LNCAP (cell line): ENCODE results near the gene ABCA1.

Source experiments
- TF ChIP-seq, protein P1 (sequence below): fragments of 450-650 bp; IDR thresholded peaks from 2 replicates; pipeline ENCODE4 v1.5.1; 2017; ENCODE audit warnings: mild to moderate bottlenecking

Gene ABCA1

DNA sequence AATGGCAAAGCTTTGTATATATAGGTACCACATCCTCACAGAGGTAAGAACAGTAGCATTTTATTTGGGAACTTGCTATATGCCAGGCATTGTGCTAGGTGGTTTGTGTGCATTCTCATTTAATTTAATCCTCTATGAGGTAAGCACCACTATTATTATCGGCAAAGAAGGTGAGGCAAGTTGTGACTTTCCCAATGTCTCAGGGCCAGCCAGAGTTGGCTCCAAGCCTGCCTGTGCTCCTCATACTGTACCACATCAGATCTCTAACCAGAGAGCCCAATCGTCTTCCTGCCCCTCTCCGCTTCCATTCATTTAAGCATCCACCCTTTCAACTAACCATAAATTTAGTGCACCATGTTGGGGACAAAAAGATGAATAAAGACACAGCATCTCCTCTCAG, 108.9 kb downstream of the ABCA1 start:
- TF ChIP-seq, protein P1, sequence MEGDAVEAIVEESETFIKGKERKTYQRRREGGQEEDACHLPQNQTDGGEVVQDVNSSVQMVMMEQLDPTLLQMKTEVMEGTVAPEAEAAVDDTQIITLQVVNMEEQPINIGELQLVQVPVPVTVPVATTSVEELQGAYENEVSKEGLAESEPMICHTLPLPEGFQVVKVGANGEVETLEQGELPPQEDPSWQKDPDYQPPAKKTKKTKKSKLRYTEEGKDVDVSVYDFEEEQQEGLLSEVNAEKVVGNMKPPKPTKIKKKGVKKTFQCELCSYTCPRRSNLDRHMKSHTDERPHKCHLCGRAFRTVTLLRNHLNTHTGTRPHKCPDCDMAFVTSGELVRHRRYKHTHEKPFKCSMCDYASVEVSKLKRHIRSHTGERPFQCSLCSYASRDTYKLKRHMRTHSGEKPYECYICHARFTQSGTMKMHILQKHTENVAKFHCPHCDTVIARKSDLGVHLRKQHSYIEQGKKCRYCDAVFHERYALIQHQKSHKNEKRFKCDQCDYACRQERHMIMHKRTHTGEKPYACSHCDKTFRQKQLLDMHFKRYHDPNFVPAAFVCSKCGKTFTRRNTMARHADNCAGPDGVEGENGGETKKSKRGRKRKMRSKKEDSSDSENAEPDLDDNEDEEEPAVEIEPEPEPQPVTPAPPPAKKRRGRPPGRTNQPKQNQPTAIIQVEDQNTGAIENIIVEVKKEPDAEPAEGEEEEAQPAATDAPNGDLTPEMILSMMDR, result no peak

DNA sequence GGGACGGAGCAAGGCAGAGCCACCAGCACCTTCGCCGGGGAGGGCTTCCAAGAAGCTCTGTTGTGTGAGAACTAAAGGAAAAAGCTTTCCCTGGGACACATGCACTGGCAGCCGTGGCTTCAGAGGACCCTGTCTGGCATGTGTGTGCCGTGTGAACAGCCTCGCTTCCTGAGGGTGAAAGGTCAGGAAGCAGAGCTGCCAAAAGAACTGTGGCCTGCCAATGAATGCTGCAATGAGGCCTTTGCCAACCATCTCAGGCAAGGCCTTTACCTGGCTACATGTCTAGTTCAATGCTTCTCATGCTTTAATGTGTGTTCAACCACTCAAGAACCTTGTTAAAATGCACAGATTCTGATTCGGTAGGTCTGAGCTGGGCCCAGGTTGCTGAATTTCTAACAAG, 110.5 kb downstream of the ABCA1 start:
- TF ChIP-seq, protein P1, result no peak

DNA sequence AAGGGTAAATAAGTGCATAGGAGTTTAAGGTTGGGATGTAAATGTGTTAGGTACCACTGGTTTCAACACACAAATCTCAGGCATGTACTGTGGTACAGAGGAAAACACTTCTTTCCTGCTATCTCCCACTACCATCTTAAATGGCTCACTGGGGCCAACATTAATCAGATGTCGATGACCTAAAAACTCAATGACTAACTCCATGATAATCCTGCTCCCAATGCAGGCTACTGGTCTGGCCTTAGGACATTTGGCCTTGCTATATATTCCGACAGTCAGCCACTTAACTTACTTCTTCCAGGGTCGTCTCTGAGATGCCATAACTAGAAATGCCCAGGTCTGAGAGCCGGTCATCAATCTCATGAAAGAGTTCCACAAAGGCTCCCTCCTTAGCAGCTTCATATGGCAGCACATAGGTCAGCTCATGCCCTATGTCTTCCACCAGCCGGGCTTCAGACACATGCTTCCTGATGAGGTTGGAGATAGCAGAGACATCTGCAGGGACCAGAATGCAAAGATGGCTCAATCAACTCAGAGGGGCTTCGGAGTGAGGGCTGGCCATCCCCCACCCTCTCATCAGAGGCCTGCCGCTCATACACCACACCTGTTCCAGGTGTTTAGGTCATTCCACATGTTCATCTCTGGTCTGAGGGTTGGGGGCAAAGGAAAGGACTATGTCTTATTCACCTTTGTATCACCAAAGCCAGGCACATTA, 111.9 kb downstream of the ABCA1 start:
- TF ChIP-seq, protein P1, result no peak

DNA sequence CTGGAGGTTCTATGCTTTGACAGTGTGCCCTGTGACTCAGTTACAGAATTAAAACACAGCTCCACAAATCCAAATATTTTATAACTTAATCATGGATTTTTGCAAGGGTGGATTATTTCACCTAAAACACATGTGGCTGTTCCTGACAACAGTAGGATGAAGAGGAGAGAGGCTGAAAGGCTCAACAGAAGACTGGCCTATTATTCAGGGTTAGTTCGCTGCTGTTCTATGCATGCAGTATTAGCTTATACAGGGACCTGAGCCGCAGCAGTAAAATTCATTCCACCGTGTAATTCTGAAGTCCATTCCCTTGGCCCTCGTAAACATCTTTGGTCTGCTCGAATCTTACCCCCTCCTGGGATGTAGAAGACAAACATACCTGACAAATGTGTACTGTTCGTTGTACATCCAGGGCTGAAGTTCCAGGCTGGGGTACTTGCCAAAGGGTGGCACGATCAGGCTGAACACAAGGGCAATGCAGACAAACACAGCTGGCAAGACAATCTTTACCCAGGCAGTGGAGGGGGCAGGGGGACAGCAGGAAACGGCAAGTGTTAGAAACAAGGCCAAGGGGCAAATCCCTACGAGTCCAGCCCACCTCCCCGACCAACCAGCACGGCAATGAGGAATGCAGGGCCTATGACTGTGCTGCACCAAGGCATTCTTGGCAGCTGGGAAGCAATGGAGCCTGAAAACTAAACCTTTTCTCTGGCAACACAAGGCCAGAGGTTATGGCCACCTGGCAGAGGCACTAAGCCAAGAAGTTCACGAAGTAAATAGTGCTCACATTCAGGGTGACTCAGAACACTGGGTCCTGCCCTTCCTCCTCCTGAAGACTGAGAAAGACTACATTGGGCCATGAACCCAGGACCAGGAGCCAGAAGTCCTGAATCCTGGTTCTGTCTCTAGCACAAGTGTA, 117.3 kb downstream of the ABCA1 start:
- TF ChIP-seq, protein P1, result no peak

DNA sequence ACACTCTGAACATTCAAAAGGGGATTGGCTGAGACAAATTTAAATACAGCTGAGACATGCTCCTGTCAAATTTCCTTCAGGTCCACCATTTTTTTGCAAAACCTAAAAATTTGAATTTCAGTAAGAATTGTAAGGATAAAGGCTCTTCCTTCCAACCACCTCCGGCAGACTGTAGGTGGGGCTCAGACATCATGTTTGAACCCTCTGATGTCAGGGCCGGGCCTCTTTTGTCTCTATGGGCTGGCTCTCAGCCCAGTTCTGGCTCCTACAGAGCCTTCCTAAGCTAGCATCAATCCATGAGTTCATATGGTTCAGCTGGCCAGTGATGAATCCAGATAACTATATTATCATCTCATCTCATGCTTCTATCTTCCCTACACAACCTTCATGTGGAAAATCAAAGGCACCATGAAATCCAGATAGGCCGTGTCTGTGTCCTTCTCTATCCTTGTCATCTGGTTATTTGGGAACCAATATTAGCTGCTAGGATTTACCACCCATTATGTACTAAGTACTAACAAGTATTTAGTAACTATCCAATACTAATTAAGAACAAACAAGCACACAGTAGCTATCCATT, 119.8 kb downstream of the ABCA1 start:
- TF ChIP-seq, protein P1, result peak; percentile 22; the same call in 1 of the 2 replicates

DNA sequence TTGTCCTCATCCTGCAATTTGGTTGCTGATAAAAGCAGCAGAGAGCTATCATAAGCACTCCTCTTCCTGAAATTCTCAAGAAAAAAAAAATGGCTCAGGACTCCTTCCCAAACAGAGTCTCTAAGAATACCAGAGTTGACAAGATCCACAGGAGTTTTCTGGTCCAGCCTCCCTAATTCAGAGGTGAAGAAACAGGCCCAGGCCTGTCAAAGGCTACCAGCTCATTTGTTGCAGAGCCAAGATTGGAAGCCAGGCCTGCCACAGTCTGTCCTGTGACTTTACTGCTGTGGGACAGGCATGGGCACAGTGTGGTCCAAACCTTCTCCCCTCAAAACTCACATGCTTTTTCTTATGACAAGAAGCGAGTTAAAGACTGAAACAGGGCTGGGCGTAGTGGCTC, 122.5 kb downstream of the ABCA1 start:
- TF ChIP-seq, protein P1, result no peak

DNA sequence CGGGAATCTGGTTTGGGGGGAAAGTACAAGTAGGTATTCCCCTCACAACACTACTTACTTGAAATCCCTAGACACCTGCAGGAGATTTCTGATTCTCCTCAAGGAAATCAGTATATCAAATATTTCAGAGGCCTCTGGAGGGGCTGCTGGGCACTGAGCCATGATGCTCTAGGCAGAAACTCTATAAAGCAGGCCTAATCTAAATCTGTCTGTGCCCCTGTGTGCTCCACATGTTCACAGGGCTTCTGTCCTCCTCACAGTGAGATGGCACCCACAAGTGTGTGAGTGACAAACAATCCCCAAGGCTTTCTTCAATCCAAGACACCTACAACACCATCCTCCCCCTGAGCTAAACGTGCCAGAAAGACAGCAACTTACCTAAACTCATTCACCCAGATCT, 125.0 kb downstream of the ABCA1 start:
- TF ChIP-seq, protein P1, result no peak
